HEK293 (cell line): ENCODE data around the gene SOX12.

ENCODE experiments used
- CTCF ChIA-PET: fragments of 350-600 bp; formaldehyde crosslinking; extraction: SDS; loops from one replicate; lab custom pipeline; 2021; ENCODE audit warnings: antibody characterized with exemption; lab: Yijun Ruan, JAX
- POLR2A ChIA-PET: fragments of 300-600 bp; formaldehyde crosslinking; extraction: SDS; loops from one replicate; lab custom pipeline; 2020; ENCODE audit warnings: antibody characterized with exemption, inconsistent platforms; lab: Yijun Ruan, JAX
- H3K27ac ChIP-seq: fragments of 200-500 bp; sonication (Bioruptor generic); 2 replicates; pipeline ENCODE4 v1.5.1; 2014; ENCODE audit warnings: low read depth, low read length, control low read depth, inconsistent platforms; ENCODE audit errors: extremely low read depth
- H3K36me3 ChIP-seq, 2 experiments: fragments of 200-500 bp in 1 of 2; sonication (Bioruptor generic) in 1 of 2; 1 replicate in 1 of 2; 2 replicates in 1 of 2; pipeline ENCODE4 v1.5.1; 2014 to 2017; ENCODE audit warnings: inconsistent platforms in 2 of 2, low read length in 2 of 2; ENCODE audit not compliant: control insufficient read depth in 2 of 2, insufficient read depth in 1 of 2
- H3K4me1 ChIP-seq: fragments of 200-500 bp; sonication (Bioruptor generic); 2 replicates; pipeline ENCODE4 v1.5.1; 2014; ENCODE audit warnings: mild to moderate bottlenecking, low read length, inconsistent platforms; ENCODE audit not compliant: control insufficient read depth, insufficient read depth
- H3K4me3 ChIP-seq: 2 replicates; pipeline ENCODE4 v1.5.1; 2011; ENCODE audit warnings: low read depth, mild to moderate bottlenecking, control low read depth, low read length, moderate library complexity
- H3K9me3 ChIP-seq: fragments of 200-500 bp; sonication (Bioruptor generic); 2 replicates; pipeline ENCODE4 v1.5.1; 2014; ENCODE audit warnings: low read depth, low read length, inconsistent platforms; ENCODE audit not compliant: control insufficient read depth, insufficient read depth
- BCL11A ChIP-seq: fragments of 450-650 bp; formaldehyde crosslinking; IDR thresholded peaks from 2 replicates; pipeline ENCODE4 v1.5.1; 2016; ENCODE audit warnings: low read depth, missing biosample characterization, missing genetic modification characterization
- IKZF3 ChIP-seq: fragments of 450-650 bp; IDR thresholded peaks from 2 replicates; pipeline ENCODE4 v1.5.0; 2018; ENCODE audit warnings: missing biosample characterization, mild to moderate bottlenecking, missing genetic modification characterization, moderate library complexity
- KLF16 ChIP-seq: fragments of 450-650 bp; formaldehyde crosslinking; IDR thresholded peaks from 2 replicates; pipeline ENCODE4 v1.5.1; 2017; ENCODE audit warnings: missing biosample characterization, missing genetic modification characterization
- OSR2 ChIP-seq: fragments of 450-650 bp; formaldehyde crosslinking; IDR thresholded peaks from 2 replicates; pipeline ENCODE4 v1.5.1; 2016; ENCODE audit warnings: missing biosample characterization, missing genetic modification characterization
- RBAK ChIP-seq: fragments of 450-650 bp; formaldehyde crosslinking; IDR thresholded peaks from 2 replicates; pipeline ENCODE4 v1.5.1; 2016; ENCODE audit warnings: missing biosample characterization, missing genetic modification characterization
- REPIN1 ChIP-seq: fragments of 450-650 bp; formaldehyde crosslinking; IDR thresholded peaks from 2 replicates; pipeline ENCODE4 v1.5.1; 2017; ENCODE audit warnings: missing biosample characterization, missing genetic modification characterization, low read depth
- SP2 ChIP-seq: fragments of 450-650 bp; formaldehyde crosslinking; IDR thresholded peaks from 2 replicates; pipeline ENCODE4 v1.5.1; 2016; ENCODE audit warnings: missing biosample characterization, missing genetic modification characterization
- SP7 ChIP-seq: fragments of 450-650 bp; formaldehyde crosslinking; IDR thresholded peaks from 2 replicates; pipeline ENCODE4 v1.5.1; 2016; ENCODE audit warnings: missing biosample characterization, missing genetic modification characterization
- YY2 ChIP-seq: fragments of 450-650 bp; formaldehyde crosslinking; IDR thresholded peaks from 2 replicates; pipeline ENCODE4 v1.5.1; 2016; ENCODE audit warnings: missing biosample characterization, missing genetic modification characterization
- ZBTB21 ChIP-seq: fragments of 450-650 bp; formaldehyde crosslinking; IDR thresholded peaks from 2 replicates; pipeline ENCODE4 v1.5.1; 2017; ENCODE audit warnings: missing biosample characterization, missing genetic modification characterization
- ZBTB6 ChIP-seq: fragments of 450-650 bp; formaldehyde crosslinking; IDR thresholded peaks from 2 replicates; pipeline ENCODE4 v1.5.1; 2017; ENCODE audit warnings: missing biosample characterization, missing genetic modification characterization
- ZBTB8A ChIP-seq: fragments of 450-650 bp; formaldehyde crosslinking; IDR thresholded peaks from 2 replicates; pipeline ENCODE4 v1.5.1; 2016; ENCODE audit warnings: missing biosample characterization, missing genetic modification characterization
- ZNF10 ChIP-seq: fragments of 450-650 bp; formaldehyde crosslinking; IDR thresholded peaks from 2 replicates; pipeline ENCODE4 v1.5.1; 2017; ENCODE audit warnings: missing biosample characterization, missing genetic modification characterization
- ZNF18 ChIP-seq: fragments of 450-650 bp; formaldehyde crosslinking; IDR thresholded peaks from 2 replicates; pipeline ENCODE4 v1.5.1; 2016; ENCODE audit warnings: missing biosample characterization, missing genetic modification characterization
- ZNF341 ChIP-seq: fragments of 450-650 bp; formaldehyde crosslinking; IDR thresholded peaks from 2 replicates; pipeline ENCODE4; 2016; ENCODE audit warnings: low read depth, missing biosample characterization, missing genetic modification characterization
- ZNF391 ChIP-seq: fragments of 450-650 bp; formaldehyde crosslinking; IDR thresholded peaks from 2 replicates; pipeline ENCODE4 v1.5.1; 2016; ENCODE audit warnings: low read depth, missing biosample characterization, missing genetic modification characterization, borderline replicate concordance
- ZNF398 ChIP-seq: fragments of 450-650 bp; formaldehyde crosslinking; IDR thresholded peaks from 2 replicates; pipeline ENCODE4 v1.5.1; 2017; ENCODE audit warnings: missing biosample characterization, missing genetic modification characterization
- ZNF426 ChIP-seq: fragments of 450-650 bp; formaldehyde crosslinking; IDR thresholded peaks from 2 replicates; pipeline ENCODE4 v1.5.1; 2017; ENCODE audit warnings: missing biosample characterization, missing genetic modification characterization, mild to moderate bottlenecking, inconsistent platforms, moderate library complexity
- ZNF510 ChIP-seq: fragments of 450-650 bp; formaldehyde crosslinking; IDR thresholded peaks from 2 replicates; pipeline ENCODE4 v1.5.1; 2018; ENCODE audit warnings: mild to moderate bottlenecking, missing genetic modification characterization, missing biosample characterization; ENCODE audit not compliant: insufficient replicate concordance
- TF ChIP-seq, protein P1 (sequence below): fragments of 450-650 bp; formaldehyde crosslinking; IDR thresholded peaks from 2 replicates; pipeline ENCODE4 v1.5.1; 2016; ENCODE audit warnings: missing biosample characterization, missing genetic modification characterization
- TF ChIP-seq, protein P2 (sequence below): fragments of 450-650 bp; formaldehyde crosslinking; IDR thresholded peaks from 2 replicates; pipeline ENCODE4 v1.5.1; 2017; ENCODE audit warnings: missing biosample characterization, missing genetic modification characterization

The SOX12 gene

DNA sequence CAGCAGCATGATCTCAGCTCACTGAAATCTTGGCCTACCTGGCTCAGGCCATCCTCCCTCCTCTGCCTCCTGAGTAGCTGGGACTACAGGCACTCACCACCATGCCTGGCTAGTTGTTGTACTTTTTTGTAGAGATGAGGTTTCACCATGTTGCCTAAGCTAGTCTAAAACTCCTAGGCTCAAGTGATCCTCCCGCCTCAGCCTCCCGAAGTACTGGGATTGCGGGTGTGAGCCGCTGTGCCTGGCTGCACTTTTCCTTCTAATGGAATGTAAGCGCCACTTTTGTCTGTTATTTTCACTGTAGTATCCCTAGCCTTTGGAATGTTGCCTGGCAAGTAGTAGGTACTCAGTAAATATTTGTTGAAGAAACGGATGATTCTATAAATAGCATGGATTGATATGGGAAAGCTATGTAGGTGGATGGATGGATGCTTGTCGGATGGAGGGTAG, 44.8 kb downstream of the SOX12 start:
- no peaks in the 10 kb centered on the region for H3K9me3 ChIP-seq
- H3K27ac ChIP-seq: no peak overlapping the region
- no peaks in the 10 kb centered on the region for H3K36me3 ChIP-seq
- ChIA-PET CTCF (interaction anchor here (0.6 to 3.4 kb wide), 3 partner anchors 8 to 63 kb away, joined by 3 to 18 read pairs (median 7); no protein-coding TSS in a partner anchor), POLR2A (interaction anchor here (0.7 to 1.4 kb wide), 3 partner anchors 8 to 12 kb away, joined by 3 to 5 read pairs (median 5); partner anchors contain the start of gene TRIB3)
- H3K4me3 ChIP-seq: no peak overlapping the region
- no peak for TF ChIP-seq ZBTB6 (tag by site-specific recombination)
- no peak for TF ChIP-seq BCL11A
- no peak for TF ChIP-seq ZNF391 (tag by site-specific recombination)
- TF ChIP-seq ZBTB21: no peak
- TF ChIP-seq ZNF341: peak; percentile 20; the same call in 1 of the 2 replicates
- TF ChIP-seq ZNF510 (tag by site-specific recombination): no peak
- TF ChIP-seq ZNF18 (tag by site-specific recombination): no peak
- TF ChIP-seq ZNF426: no peak
- TF ChIP-seq, all 188 proteins: peak for 1
- H3K4me1 ChIP-seq: no peaks in the 10 kb centered on the region

DNA sequence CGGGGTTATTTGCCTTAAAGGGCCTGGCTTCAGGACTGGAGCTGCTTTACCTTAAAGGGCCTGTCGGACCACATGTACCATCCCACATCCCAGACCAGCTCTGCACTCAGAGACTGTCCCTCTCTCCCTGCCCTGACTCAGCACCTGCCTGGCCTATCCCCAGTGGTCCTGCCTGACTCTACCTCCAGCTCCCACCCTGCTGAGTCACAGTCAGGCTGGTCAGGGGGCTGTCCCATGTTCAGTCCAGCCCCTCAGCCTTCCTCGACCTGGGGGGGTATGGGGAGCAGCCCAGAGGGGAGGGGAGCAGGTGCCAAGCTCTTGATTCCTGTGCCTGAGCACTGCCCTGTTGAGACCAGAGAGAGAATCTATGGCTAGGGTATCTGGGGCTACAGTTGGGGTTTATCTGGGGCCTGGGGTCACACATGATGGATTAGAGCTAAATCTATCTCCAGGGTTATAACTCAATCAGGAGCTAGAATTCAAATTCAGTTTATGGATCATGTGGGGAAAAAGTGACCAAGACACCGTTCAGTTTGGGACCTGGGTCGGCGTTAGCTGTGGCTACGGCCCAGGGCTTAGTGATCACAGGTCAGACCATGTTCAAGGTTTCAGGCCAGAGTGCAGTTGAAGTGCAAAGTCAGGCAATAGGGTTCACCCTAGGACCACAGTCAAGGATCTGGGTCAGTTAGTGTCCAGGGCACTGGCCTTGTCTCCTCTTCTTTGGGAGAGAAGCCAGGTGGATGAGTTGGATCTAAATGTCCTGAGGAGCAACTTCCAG, 45.8 kb downstream of the SOX12 start:
- TF ChIP-seq ZNF398 (tag by site-specific recombination) (peak; percentile 65), IKZF3 (no peak), YY2 (tag by site-specific recombination) (no peak), KLF16 (tag by site-specific recombination) (no peak)
- no peak overlapping the region for H3K27ac ChIP-seq
- CTCF ChIA-PET: interaction anchor here (0.5 to 3.4 kb wide), 5 partner anchors 9 to 105 kb away, joined by 3 to 18 read pairs (median 7); no protein-coding TSS in a partner anchor
- H3K36me3 ChIP-seq: no peaks in the 10 kb centered on the region
- POLR2A ChIA-PET: interaction anchor here (0.7 to 1.4 kb wide), 4 partner anchors 9 to 36 kb away, joined by 3 to 5 read pairs (median 4); partner anchors contain the start of gene TRIB3
- H3K4me3 ChIP-seq: no peak overlapping the region
- no peaks in the 10 kb centered on the region for H3K9me3 ChIP-seq
- H3K4me1 ChIP-seq: no peaks in the 10 kb centered on the region

DNA sequence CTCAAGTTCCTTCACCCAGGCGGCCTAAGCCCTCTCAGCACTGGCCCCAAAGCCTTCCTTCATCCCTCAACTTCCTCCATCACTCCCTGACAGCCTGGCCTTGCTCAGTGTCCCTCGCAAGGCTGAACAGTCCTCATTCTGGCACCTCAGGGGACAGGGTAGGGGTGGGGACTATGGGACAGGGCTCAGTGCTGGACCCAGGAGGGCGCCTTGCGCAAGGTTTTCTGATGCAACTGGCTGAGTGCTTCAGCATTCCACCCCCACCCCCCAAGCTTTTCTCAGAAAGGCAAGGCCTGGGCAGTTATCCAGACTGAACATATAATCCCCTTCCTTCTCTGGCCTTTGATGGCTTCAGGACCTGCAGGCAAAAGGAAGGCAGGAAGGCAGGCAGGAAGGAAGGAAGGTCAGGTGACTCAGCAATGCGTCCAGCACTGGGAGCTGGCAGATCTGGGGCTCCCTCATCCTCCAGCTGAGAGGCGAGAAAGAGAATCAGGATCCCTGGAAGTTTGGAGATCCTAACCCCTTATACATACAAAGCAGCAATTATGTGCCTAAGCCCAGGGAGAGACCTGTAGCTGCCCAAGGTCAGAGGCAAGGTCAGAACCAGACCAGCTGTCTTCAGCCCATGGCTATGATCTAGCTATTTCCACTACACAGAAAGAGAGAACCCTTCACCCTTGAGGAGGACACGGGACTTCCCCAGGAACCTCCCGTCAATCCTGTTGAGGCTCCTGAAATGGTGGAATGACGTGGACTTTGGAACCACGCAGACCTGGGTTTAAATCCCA, 46.6 kb downstream of the SOX12 start:
- no peaks in the 10 kb centered on the region for H3K36me3 ChIP-seq
- H3K9me3 ChIP-seq: no peaks in the 10 kb centered on the region
- POLR2A ChIA-PET: interaction anchor here (0.8 to 1.4 kb wide), 4 partner anchors 10 to 172 kb away, joined by 3 to 5 read pairs (median 3); partner anchors contain the start of gene CSNK2A1
- H3K27ac ChIP-seq: no peak overlapping the region
- CTCF ChIA-PET: interaction anchor here (0.5 to 3.4 kb wide), 6 partner anchors 10 to 133 kb away, joined by 3 to 18 read pairs (median 6); no protein-coding TSS in a partner anchor
- no peaks in the 10 kb centered on the region for H3K4me1 ChIP-seq
- H3K4me3 ChIP-seq: no peak overlapping the region
- TF ChIP-seq IKZF3: peak; percentile 79
- no peak for TF ChIP-seq ZNF10 (tag by site-specific recombination)
- TF ChIP-seq, protein P1, sequence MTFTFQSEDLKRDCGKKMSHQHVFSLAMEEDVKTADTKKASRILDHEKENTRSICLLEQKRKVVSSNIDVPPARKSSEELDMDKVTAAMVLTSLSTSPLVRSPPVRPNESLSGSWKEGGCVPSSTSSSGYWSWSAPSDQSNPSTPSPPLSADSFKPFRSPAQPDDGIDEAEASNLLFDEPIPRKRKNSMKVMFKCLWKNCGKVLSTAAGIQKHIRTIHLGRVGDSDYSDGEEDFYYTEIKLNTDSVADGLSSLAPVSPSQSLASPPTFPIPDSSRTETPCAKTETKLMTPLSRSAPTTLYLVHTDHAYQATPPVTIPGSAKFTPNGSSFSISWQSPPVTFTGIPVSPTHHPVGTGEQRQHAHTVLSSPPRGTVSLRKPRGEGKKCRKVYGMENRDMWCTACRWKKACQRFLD (tag by site-specific recombination): no peak
- TF ChIP-seq, protein P2, sequence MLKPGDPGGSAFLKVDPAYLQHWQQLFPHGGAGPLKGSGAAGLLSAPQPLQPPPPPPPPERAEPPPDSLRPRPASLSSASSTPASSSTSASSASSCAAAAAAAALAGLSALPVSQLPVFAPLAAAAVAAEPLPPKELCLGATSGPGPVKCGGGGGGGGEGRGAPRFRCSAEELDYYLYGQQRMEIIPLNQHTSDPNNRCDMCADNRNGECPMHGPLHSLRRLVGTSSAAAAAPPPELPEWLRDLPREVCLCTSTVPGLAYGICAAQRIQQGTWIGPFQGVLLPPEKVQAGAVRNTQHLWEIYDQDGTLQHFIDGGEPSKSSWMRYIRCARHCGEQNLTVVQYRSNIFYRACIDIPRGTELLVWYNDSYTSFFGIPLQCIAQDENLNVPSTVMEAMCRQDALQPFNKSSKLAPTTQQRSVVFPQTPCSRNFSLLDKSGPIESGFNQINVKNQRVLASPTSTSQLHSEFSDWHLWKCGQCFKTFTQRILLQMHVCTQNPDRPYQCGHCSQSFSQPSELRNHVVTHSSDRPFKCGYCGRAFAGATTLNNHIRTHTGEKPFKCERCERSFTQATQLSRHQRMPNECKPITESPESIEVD (tag by site-specific recombination): no peak
- no peak for TF ChIP-seq REPIN1
- TF ChIP-seq RBAK: no peak
- peak; percentile 22; the same call in 1 of the 2 replicates for TF ChIP-seq ZNF341
- 0 out of 2 replicates have a peak, but pooled peaks have one; percentile 18 for TF ChIP-seq SP7 (tag by site-specific recombination)
- no peak for TF ChIP-seq OSR2 (tag by site-specific recombination)
- no peak for TF ChIP-seq SP2
- TF ChIP-seq ZBTB8A (tag by site-specific recombination): peak; percentile 32; the same call in 1 of the 2 replicates
